HS-5 (cell line): Measurements from ENCODE around the gene SPRY4.
"Not testable (repeated sequence)": the region's sequence is repeated elsewhere in the genome, so short reads cannot be mapped to it uniquely, and the experiment has no call there.

Source experiments
- DNase-seq: peaks from one replicate; pipeline ENCODE4 v3.0.0-alpha.2; 2012; ENCODE audit warnings: low read depth

Gene SPRY4

GRCh38 chr5:142314606-142315005 lies 10.2 kb downstream of the SPRY4 start:
- no peak for DNase-seq

GRCh38 chr5:142314109-142314508 lies 10.7 kb downstream of the SPRY4 start:
- no peak for DNase-seq

DNA sequence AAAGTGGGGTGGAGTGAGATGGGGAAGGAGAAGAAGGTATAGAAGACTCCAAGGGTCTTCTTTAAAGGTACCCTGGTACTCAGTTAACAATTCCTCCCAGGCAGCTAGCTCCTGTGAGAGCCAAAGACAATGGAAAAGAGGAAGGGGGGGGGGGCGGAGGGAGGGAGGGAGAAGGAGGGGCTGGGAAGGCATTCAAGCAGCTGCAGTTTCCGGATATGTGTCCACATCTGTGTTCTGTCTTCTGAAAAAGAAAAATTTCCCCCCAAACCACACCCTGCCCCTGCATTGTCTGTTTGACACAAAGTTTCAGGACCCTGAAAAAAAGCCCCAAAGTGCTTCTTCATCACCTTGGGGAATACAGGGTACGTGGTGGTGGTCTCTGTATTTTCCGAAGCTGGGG lies 11.1 kb downstream of the SPRY4 start:
- no peak for DNase-seq

DNA sequence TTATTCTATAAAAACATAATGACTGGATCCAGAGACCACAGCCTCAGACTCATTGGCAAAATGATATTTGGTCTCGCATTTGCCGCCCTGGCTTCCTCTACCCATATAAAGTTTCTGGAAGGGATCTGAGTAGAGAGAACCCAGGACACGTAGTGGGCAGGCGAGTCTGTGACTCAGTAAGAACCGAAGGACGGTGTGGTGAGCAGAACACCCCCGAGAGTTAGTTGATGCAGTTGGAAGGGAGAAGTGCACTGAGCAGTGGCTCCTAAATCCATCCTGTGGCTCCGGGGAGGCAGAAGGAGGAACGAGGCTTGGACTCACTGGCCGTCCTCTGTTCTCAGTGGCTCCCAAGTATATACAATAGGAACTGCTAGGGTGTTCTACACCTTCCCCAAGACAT lies 11.5 kb downstream of the SPRY4 start:
- DNase-seq = no peak

GRCh38 chr5:142312399-142312798 lies 12.4 kb downstream of the SPRY4 start:
- no peak for DNase-seq

DNA sequence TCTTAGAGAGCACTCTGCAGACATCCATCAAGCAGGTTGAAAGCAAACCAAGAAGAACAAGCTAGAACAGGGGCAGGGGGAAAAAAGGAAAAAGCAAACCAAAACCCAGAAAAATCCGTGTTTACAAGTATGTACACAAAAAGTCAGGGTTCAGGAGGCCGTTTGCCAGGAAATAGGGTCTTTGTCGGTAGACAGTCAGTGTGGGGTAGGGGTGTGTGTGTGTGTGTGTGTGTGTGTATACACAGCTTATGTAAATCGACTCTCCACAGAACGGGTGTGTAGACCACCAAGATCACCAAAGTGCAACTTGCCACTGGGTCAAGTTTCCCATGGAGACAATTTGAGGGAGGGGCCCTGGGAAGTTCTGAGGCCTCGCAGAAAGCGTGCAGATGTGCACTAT lies 13.1 kb downstream of the SPRY4 start:
- DNase-seq = no peak

- DNase-seq = no peak
Measured at GRCh38 chr5:142310803-142311202, 14.0 kb downstream of the SPRY4 start.

GRCh38 chr5:142309747-142310318 lies 15.0 kb downstream of the SPRY4 start:
- no peak for DNase-seq

- no peak for DNase-seq
Measured at GRCh38 chr5:142308358-142308757, 16.5 kb downstream of the SPRY4 start.

DNA sequence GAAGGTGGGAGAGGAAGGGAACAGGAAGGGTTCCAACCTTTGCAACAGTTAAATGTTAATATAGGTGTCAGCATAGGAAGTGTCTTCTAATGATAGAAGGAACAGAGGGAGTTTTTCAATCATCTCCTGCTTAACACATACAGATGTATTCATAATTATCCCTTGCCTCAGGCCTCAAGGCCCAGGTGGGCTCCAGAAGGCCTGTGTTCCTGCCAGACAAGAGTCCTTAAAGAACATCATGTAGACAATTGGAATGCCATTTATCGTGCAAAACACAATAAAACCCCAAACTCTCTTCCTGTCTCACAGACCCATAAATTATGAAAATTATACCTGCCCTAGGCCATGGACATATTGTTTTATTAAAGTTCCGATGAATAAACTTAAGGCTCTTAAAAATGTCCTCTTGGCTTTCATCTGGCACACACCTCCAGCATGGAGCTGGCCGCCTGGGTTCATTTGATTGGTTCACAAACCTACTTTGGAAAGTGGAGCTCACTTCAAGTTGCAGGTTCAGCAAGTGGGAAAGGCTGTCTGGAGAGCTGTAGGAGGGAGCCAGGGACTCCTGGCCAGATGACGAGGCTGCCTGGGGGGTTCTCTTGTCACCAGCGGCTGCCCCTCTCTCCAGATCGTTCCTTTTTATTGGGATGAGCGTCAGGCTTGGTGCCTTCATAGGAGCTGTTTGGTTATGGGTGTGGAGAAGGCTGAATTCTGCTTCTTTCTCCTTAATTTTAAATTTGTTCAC lies 17.5 kb downstream of the SPRY4 start:
- DNase-seq = no peak

DNA sequence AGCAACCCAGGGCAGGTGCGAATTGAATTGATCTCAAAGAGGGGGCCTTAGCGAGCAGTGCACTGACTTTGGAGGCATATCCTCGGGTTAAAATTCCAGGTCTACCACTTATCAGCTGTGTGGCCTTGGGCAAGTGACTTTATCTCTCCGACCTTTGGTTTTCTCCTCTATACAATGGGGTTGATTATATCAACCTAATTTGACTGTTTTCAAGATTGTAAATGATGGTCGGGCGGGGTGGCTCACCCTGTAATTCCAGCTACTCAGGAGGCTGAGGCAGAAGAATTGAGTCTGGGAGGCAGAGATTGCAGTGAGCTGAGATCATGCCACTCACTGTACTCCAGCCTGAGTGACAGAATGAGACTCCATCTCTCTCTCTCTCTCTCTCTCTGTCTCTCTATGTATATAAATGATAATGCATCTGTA lies 18.7 kb downstream of the SPRY4 start:
- no peak for DNase-seq

- DNase-seq = no peak
Measured at GRCh38 chr5:142305211-142305610, 19.6 kb downstream of the SPRY4 start.

GRCh38 chr5:142304013-142304701 lies 20.7 kb downstream of the SPRY4 start:
- DNase-seq = no peak

GRCh38 chr5:142303565-142303964 lies 21.3 kb downstream of the SPRY4 start:
- no peak for DNase-seq

DNA sequence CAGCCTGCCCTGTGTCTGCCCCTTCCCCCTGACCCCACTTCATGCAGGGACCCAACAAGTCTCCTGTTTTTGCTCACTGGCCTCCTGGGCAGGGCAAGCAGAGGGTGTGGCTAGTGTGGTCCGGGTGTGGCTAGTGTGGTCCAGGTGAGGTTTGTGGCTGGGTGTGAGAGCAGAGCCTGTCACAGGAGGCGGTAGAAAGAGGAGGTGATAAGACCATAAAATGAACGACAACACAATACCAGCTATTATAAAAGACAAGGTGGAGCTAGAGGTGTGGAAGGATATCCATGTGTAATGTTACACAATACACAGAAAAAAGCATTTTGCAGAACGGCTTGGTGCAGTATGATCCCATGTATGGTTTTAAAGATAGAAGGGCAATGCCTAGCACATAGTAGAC lies 23.3 kb downstream of the SPRY4 start:
- no peak for DNase-seq

GRCh38 chr5:142300677-142301076 lies 24.1 kb downstream of the SPRY4 start:
- no peak for DNase-seq

- DNase-seq = no peak
Measured at GRCh38 chr5:142298789-142299188, 26.0 kb downstream of the SPRY4 start.

GRCh38 chr5:142297786-142298185 lies 27.0 kb downstream of the SPRY4 start:
- DNase-seq = not testable (repeated sequence)

- peak; percentile 10 for DNase-seq
Measured at GRCh38 chr5:142296914-142297417, 27.9 kb downstream of the SPRY4 start.

DNA sequence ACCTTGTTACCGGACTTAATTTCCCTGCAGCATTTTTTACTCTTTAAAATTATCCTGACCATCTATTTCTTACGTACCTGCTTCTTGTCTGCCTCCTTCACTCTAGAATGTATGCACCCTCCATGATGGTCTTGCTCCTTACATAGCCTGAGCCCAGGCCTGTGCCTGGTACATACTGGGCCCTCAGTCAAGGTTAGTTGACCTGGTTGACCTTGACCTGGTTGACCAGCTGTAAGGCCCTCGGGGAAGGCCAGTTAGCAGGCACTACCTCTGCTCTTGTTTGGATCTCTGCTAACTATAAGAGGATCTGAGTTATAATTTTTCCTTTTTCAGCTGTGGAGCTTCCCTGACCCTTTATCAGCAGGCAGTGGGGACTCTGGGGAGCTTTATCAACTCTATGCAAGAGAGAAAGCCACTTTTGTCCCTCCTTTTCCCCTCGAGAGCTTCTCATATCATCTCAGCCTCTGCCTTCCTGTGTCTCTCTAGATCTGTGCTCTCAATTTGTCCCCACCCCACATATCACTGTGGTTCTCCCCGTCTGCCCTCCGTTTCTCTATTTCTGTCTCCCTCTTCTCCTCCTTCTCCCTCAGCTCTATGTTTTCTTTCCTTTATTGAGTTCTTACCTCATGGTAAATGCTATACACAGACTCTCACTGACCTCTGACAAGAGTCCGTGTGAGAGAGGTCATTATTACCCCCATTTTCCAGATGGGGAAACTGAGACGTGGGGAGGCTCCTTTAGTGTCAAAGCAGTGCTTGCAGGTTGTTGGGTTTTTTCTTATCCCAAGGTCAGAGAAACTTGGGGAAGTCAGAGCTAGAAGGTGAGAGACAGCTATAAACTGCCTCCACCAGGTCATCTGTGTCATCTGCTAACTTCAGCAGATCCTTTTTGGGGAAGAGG lies 28.6 kb downstream of the SPRY4 start:
- no peak for DNase-seq

- DNase-seq = no peak
Measured at GRCh38 chr5:142295084-142295758, 29.6 kb downstream of the SPRY4 start.

- peak; percentile 37 for DNase-seq
Measured at GRCh38 chr5:142293486-142293885, 31.3 kb downstream of the SPRY4 start.
